ENCODE results near the gene TTC38.

TTC38 gene

DNA sequence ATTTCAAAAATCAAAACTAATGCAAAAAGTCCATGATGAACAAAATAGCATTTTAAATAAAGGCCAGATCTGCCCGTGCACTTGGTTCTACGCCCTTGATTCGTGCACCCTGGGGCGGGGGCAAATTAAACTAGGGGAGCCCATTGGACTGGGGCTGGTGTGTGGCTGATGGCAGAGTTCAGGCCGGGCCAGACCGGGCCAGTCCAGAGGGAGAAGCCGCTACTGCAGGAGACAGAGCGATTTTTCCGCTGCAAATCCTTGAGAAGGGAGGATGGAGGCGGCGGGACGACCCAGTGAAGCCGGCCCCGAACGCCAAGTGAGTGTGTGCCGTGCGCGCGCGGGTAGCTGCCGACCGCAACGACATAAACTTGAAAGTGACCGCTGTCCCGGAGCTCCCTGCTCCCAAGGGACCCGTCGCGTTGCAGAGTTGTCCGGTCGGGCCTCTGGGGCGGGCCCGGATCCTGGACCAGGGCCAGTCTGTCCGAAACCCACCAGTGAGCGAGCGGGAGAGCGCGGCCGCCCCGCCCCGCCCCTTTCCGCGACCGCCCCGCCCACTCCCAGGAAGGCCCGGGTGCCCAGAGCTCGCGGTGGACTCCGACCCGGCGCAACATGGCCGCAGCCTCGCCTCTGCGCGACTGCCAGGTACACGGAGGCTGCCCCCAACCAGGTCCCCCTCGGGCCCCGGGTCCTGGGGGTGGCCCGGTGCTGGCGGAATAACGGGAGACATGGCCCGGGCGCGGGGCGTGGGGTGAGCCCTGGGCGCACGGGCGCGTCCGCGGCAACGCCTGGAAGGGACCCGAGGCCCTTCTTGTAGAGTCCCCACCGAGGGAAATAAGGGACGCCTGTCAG lies at the start of gene TTC38:
TSS of gene TTC38 (plus strand) at position 578 of the 849 bp plus-strand sequence. CDS start at position 610, 32 bp downstream.
- DNase-seq, result peak; percentile 13

DNA sequence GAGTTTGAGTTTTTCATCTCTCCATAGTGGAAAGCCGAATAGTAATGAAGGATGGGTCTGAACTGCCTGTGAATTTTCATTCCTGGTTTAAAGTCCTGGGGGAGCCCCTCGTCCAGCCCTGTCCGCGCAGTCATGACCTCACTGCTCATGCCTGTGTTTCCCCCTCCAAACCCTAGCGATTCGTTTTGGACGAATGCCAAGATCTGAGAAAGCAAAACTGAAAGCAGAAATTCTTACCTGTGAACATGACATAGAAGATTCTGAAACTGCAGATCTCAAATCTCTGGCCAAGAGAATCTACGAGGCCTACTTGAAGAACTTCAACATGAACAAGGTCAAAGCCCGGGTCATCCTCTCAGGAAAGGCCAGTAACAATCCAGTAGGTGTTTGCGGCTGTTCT lies 48.2 kb upstream of the TTC38 start:
- DNase-seq, result no peak

DNA sequence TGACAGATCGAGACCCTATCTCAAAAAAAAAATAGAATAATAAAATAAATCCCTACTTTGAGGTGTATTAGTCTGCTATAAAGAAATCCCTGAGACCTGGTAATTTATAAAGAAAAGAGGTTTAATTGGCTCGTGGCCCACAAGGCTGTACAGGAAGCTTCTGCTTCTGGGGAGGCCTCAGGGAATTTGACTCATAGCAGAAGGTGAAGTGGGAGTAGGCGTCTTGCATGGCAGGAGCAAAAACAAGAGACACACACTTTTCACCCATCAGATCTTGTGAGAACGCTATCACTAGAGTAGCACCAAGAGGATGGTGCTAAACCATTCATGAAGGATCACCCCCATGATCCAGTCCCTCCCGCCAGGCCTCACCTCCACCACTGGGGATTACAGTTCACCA lies 46.9 kb upstream of the TTC38 start:
- no peak for DNase-seq

DNA sequence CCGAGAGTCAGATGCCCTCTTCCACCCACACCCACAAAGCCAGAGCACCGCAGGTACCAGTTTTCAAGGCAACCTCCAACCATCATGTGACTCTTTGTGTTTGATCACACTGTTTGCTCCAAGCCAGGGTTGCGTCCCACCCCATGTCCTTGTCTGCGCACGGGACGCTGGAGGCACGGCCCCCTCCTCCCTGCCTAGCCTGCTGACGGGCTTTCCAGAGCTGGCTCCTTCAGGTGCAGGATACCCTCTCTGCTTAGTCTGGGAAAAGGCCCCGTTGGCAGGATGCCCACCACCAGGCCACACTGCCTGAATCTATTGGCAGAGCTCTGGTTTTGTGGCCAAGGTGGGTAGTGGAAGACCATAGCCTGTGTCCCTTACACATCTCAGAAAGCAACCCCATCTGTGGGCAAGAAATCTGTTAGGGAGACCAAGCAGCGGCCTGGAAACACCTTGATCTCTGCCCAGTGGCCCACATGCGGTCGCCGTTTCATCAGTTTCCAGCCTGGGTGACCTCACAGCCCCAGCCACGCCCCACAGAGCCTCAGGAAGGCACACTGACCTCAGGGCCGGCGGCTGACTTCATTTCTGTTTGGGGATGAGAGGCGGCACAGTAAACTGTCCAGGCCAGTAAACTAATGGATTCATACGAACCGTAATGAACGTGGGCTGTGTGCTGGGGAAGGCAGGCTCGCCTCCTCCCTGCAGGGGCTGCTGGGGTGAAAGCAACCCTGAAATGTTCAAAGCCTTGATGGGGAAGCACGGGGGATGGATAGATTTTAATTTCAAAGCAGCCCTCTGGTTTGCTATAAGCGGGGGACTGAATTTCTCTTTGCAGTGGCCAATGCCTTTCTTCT lies 43.5 kb upstream of the TTC38 start:
- DNase-seq, result no peak

DNA sequence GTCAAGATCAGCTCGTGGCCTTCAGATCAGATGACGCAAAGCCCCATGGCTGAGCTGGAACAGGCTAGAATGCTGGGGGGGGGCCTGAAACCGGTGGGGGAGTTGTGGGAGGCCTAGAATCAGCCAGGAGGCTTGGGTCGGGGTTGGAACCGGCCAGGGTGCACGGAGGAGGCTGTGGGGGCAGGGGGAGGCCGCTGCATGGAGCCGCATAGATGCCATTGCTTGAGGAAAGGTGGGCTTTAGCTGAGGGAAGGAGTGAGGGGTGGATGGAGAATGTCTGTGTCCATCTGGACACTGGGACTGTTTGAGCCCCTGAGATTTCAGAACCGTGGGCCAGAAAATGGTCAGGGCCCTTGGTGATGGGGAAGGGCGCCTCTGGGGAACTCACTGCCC lies 42.9 kb upstream of the TTC38 start:
- DNase-seq, result no peak

DNA sequence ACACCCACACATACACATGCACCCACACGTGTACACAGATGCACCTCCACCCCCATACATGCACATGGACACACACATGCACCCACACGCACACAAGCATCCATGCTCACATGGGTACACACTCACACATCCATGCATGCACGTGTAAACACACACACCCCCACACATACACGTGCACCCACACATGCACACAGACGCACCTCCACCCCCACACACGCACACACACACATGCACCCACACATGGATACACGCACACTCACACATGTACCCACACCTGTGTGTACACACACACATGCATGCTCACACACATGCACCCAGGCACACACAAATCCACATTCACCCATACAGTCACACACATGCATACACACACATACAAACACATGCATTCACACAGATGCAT lies 42.2 kb upstream of the TTC38 start:
- DNase-seq, result no peak

DNA sequence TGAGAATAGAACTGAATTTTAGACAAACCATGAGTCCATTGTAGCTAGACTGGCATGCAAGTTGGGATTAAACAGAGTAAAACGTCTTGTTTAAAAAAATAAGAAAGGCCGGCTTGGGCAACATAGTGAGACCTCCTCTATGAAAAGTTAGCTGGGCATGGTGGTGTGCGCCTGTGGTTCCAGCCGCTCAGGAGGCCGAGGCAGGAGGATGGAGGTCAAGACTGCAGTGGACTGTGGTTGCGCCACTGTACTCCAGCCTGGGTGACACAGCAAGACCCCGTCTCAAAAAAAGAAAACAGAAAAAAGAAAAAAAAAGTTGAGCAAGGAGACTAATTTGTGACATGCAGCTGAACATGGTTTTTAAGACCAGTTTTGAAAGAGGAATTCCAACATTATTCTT lies 41.2 kb upstream of the TTC38 start:
- DNase-seq, result no peak

DNA sequence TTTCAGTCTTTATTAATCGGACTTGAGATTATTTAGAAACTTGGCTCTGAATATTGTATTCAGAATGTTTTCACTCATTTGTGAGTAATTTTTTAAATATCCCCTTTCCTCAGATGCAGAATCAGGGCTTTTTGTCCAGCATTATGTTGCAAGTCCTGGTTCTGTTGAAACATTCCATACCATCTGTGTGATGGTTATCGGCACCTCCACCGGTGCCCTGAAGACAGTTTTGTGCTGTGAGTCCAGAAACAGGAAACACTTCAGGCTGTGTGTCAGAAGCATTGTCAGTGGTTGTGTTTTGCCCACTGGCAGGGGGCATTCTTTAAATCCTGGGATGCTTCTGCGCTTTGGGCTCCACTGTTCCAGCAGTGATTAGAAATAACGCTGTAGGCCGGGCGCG lies 38.1 kb upstream of the TTC38 start:
- DNase-seq, result no peak

DNA sequence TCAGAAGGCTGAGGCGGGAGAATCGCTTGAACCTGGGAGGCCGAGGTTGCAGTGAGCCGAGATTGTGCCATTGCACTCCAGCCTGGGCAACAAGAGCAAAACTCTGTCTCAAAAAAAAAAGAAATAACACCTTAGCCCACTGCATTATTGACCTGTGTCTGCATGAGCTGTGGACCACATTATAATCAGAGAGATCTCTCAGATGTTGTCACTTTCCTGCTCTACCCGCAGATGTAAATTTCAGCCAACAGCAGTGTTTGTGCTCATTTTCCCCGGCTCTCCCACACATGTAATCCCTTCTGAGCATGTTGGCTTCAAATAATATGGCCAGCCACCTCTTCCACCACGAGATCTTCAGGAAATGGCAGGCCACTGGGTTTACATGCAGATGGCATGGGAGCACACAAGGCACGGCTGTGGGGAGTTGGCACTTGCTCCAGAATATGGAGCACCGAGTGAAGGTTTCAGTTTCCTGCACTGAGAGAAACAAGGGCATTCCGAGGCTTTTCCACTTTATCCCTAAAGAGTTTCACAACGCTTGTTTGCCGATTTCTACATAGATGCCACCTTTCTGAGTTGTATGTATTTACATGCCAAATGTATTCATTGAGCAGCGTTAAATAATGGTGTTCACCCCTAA lies 37.4 kb upstream of the TTC38 start:
- no peak for DNase-seq

DNA sequence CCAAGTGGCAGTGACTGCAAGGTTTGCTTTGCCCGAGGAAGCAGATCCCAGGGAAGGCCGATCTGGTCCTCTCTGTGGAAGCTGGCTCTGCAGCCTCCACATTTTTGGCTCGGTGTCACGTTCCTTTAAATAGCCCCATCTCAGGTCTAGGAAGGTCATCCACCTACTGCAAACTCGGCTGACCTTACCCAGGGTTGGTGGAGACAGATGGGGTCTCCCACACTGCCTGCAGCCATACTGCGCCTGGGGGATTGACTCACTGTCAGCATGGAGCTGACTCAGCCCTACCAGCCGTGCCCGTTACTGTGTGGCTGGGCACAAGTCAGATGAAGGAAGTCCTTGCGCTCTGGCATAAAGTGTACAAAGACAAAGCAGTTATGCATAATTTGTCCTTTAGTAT lies 34.6 kb upstream of the TTC38 start:
- peak; percentile 56 for DNase-seq

DNA sequence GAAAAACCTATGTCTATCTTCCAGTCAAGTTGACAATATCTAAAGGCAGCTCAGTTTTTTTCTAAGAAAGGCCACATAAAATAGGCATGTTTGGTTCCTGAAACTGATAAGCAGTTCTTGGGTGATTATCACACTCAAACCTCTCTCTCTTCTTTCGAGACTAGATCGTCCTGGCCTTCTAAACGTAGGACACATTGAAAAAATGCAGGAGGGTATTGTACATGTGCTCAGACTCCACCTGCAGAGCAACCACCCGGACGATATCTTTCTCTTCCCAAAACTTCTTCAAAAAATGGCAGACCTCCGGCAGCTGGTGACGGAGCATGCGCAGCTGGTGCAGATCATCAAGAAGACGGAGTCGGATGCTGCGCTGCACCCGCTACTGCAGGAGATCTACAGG lies 32.8 kb upstream of the TTC38 start:
- DNase-seq, result no peak

DNA sequence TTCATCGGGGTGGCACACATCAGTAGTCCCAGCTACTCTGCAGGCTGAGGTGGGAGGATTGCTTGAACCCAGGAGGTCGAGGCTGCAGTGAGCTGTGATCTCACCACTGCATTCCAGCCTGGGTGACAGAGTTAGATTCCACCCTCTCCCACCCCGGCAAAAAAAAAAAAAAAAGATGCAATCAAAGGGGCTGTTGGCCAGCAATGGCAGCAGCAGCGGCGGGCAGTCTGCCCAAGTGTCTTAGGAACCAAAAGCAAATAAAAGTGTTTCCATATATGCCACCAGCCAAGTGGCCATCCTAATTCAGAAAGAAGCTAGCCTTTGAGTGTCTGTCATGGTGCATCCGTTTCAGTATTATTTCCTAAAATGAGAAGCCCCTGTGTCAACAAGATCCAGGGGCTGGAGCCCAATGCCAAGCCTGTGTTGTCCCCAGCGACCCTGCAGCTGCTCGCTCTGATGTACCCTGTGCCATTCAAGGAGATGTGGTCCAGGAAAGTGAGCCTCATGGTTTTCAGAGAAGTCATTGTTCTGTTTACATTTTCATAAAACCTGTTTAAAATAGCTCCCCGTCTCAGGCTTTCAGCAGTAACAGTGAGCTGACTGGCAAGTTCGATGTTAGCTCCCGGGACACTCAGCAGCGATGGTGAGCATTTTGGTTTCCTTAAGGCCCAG lies 30.2 kb upstream of the TTC38 start:
- no peak for DNase-seq

DNA sequence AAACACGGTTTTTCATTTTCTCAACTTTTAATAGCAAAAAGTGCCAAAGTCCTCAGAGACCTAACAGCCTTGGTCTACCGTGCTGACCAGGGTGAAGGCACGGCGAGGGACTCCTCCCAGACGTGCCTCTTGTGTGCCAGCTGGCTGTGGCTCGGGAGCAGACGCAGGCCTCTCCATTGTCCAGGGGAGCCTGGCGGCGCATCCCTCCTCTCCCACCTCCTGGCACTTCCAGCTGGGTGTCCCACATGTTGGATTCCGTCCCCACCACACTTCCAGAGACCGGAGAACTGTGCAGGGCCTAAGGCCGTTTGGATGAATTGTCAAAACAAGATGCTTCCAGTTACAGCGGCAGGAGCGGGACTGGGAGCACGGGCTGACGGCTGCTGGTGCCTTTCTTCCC lies 29.3 kb upstream of the TTC38 start:
- no peak for DNase-seq

DNA sequence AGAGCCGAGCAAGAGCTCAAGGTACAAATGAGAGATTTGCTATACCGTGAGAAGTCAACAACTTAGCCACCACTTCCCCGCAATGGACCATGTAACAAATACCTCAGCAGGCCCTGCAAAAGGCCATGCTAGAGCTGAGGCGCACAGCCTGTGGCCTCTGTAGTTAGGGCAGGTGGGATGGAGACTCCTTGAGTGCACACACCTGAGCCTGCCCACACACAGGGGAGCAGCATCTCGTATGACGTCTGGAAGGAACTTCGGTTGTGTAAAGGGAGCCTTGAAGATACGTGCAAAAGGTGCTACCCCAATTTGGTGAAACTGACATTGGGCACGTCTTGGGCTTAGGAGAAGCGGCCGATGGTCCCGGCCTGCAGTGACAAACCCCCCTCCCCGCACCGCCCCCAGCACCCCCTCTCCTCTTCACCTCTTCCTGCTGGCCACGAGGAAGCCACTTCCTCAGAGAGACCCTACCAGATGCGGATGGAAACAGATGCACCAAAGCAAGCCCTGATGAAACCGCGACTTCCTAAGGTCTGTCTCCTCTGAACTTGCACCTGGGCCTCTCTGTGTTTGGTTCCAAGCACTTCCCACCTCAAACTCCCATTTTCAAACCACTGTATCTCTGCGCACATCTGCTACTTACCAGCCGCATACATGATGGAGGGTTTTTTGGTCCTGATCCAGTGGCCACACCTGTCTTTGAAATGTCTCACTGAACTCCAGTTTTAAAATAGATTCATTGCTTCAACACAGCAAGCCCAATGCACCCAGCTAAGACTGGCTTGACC lies 28.4 kb upstream of the TTC38 start:
- DNase-seq, result no peak

DNA sequence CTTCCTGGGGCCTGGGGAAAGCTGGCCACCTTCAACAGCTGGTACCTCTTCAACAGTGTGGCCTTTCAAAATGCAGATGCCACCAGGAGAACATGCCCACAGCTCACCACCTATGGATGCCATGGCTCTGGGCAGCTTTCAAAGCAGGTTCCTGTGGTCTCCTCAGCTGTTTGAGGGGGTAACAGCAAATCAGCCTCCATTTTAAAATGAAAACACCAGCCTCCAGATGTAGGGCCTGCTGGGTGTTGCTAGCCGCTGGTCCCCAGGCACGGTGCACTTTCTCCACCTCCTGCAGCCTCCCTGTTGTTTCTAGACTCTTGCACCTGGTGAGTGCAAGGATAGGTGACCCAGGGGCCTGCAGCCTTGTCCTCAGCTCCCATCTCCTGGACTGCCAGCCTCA lies 27.7 kb upstream of the TTC38 start:
- no peak for DNase-seq

DNA sequence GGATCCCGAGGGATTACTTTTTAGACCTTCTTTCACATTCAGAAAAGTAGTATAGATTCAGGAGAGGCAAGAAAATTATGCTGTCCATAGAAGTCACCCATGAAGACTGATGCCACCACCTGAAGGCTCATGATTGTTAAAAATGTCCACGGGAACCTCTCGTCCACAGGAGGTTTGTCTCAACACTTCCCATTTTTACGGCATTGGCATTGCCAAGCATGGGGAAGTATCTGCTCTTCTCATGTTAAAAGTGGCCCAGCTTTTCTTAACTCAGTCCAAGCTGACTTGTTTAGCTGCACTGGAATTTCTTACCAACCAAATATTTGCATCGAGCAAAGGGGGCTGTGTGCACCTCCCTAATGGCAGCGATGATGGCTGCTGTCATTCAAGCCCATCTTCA lies 27.3 kb upstream of the TTC38 start:
- no peak for DNase-seq

DNA sequence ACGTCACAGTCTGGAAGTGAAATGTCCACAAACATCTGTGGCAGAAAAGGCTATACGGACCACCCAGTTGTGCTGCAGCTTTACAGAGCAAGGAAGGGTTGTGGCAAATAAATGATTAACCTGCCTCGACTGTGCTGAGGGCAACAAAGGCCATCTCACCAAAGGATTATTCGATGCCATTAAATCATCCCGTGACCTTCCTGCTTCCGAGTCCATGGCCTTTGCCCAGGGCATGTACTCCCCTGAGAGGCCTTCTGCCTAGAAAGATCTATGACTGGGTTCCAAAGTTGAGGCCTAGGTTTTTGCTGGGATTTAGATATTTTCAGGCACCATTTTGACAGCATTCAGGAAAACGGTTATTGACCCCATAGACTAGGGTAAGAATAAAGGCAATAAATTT lies 26.9 kb upstream of the TTC38 start:
- DNase-seq, result no peak

DNA sequence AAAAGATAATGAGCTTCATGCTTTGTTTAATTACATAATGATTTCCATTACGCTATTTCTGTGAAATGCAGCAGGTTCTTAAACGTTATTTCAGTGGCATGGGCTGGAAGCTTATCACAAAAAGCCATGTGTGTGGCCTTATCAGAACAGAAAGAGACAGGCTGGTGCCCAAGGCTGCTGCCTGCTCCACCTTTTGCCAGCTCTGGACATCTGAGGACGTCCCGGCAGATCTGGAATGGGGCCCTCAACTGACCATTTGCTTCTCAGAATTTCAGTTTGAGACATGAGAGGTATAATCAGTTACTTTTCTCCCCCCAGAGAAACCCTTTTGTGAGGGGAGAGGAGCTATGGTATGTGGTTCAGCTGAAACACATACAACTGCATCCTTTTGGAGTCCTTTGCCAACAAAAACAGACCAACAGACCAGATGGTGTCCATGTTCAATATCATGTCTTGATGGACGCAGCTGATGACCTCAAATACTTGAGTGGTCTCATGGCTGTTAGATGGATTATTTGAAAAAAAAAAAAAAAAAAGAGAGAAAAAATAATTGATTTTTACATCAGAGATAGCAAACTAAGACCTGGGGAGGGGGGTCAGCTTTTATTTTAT lies 26.3 kb upstream of the TTC38 start:
- no peak for DNase-seq

DNA sequence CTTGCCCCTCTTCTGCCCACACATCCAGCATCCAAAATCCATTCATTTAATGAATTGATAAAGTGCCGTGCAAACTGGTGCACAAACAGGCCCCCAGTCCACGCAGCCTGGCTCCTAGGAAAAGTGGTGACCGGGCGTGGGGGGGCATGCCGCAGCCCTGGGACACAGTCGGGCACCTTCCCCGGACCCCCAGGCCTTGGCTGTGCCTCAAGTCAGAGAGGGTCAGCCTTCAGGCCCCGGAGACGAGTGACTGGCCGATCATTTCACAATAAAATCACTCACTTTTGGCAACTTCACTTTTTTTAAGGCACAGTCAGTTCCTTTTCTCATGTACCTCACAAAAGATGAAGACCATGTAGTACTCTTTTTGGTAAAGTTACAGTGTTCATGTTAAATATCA lies 25.7 kb upstream of the TTC38 start:
- DNase-seq, result no peak

DNA sequence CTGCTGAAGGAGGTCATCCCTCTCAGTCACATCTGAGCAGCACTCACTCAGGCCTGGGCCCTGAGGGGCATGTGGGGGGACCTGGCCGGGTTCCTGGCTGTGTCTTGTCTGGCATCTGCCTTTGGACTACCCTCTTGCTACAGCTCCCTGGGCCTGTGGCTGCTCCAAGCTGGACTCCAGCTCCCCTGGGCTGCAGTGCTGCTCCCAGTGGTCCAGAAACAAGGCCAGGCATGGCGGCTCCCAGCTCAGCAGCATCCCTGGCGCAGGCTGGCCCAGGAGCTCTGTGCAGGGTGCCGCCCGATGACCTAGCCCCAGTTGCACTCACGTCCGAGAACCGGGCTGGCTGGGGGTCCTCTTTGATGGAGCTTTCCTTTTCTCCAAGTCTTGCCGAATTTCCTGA lies 23.0 kb upstream of the TTC38 start:
- no peak for DNase-seq

DNA sequence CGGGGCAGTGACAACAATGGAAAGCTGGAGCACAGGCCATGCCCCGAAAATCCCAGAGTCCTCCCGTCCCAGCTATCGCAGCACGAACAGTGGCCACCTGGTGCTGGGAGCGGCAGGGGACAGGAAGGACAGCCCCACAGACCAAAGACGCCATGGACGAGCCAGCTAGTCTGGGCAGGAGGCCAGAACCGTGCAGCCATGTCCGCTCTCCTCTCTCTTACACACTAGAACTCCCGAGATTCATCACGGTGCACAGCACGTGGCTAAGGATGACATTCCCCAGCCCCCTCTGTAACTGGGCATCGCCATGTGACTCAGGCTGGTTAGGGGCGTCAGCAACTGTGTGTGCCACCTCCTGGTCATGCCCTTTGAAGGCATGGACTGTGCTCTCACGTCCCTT lies 22.3 kb upstream of the TTC38 start:
- no peak for DNase-seq

DNA sequence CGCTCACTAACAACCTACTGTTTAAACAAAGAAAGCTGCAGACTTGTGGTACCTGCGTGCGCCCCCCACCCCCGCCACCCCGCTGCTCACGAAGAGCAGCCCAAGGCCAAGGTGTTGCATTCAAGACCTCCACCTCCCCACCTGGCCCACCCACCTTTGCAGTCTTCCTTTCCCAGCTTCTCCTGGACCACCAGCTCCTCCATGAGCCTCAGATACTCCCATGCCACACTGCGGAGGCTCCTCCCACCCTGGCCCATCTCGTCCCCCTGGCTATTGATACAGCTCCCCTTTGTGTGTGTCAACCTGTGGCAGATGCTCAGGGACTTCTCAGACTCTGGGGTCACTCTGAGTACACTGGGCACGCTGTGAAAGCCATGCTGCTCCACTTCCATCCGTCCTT lies 21.6 kb upstream of the TTC38 start:
- DNase-seq, result no peak

Measured in NCI-H1694 treated with DMSO at 0.1 percent for 48 hours (cell line).